Lower leg skin (tissue), 4 donors: ENCODE data around the gene OR2T34. TPM values are rescaled to one million over a fixed set of nuclear protein-coding genes. Genes with fewer than 3 reads are reported as not detected.
"Not testable (repeated sequence)": the region's sequence is repeated elsewhere in the genome, so short reads cannot be mapped to it uniquely, and the experiment has no call there.

Experiments used
- DNase-seq, 2 donors: peaks; one replicate each; pipeline ENCODE4 v3.0.0-alpha.2; 2019; ENCODE audit warnings: low spot score in 2 of 2
- H3K4me3 ChIP-seq: fragments of 200-600 bp; sonication (generic); 2 replicates; pipeline ENCODE4 v1.5.1; 2017; ENCODE audit warnings: mild to moderate bottlenecking, low read depth; ENCODE audit not compliant: poor library complexity, severe bottlenecking
- POLR2A ChIP-seq, 2 donors: fragments of 450-650 bp; IDR thresholded peaks; one replicate each; pipeline ENCODE4 v1.6.1; 2016 to 2017; ENCODE audit warnings: antibody characterized with exemption in 2 of 2, mild to moderate bottlenecking in 1 of 2, moderate library complexity in 1 of 2
- WGBS, 2 donors: methylation state at CpG; one replicate each; pipeline ENCODE4 v1.1.5; 2018; 5-methylcytosine and 5-hydroxymethylcytosine counted together
- intact Hi-C: fragments of 100-400 bp; cut with DNase I; formaldehyde crosslinking; loops from one replicate; pipeline ENCODE4 v1.15.0; 2023; ENCODE audit warnings: low total_unique reads
- total RNA-seq, 4 donors: library from RNA; depleted of rRNA; stranded (reverse); fragments of >200 nt; gene quantifications; one replicate each; pipeline ENCODE4 v1.1.0, GENCODE V29; 2016
- TF ChIP-seq, protein P1 (sequence below), 3 donors: fragments of 450-650 bp; IDR thresholded peaks; one replicate each; pipeline ENCODE4 v1.5.1; 2016; ENCODE audit warnings: antibody characterized with exemption in 3 of 3, mild to moderate bottlenecking in 3 of 3, moderate library complexity in 2 of 3

Gene OR2T34
- total RNA-seq, 4 donors from 2014 or later, result not detected

- DNase-seq, result no peak
- no peak for TF ChIP-seq POLR2A (IDR thresholded peaks at IDR 0.05)
- TF ChIP-seq, protein P1, sequence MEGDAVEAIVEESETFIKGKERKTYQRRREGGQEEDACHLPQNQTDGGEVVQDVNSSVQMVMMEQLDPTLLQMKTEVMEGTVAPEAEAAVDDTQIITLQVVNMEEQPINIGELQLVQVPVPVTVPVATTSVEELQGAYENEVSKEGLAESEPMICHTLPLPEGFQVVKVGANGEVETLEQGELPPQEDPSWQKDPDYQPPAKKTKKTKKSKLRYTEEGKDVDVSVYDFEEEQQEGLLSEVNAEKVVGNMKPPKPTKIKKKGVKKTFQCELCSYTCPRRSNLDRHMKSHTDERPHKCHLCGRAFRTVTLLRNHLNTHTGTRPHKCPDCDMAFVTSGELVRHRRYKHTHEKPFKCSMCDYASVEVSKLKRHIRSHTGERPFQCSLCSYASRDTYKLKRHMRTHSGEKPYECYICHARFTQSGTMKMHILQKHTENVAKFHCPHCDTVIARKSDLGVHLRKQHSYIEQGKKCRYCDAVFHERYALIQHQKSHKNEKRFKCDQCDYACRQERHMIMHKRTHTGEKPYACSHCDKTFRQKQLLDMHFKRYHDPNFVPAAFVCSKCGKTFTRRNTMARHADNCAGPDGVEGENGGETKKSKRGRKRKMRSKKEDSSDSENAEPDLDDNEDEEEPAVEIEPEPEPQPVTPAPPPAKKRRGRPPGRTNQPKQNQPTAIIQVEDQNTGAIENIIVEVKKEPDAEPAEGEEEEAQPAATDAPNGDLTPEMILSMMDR (IDR thresholded peaks at IDR 0.05), result no peak
- H3K4me3 ChIP-seq, result no peak overlapping the region
- 67 to 77% methylated on average over 1 of the region's 1 CpG for WGBS, 2 donors
- intact Hi-C loops, result no loop called here
Measured at GRCh38 chr1:248592655-248593054, 18.1 kb upstream of the OR2T34 start.

DNA sequence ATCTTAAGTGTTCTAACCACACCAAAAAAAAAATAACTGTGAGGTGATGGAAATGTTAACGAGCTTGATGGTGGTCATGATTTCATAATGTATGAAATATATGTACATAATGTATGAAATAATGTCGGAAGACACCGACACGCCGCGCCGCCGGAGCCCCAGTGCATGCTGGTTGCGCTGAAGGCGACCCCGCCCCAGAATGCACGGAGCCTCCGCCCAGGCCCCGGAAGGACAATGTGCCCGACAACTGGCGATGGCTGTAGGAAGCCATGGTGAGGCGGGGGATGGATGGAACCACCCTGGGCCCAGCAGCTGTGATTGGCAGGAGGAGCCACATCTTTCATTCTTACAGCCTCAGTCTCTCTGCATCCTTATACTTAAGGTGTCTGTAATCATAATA lies 15.5 kb upstream of the OR2T34 start:
- DNase-seq, result peak in 1 of 2 donors; percentile 79
- no peak for TF ChIP-seq POLR2A (IDR thresholded peaks at IDR 0.05)
- TF ChIP-seq, protein P1 (IDR thresholded peaks at IDR 0.05), result no peak
- intact Hi-C loops, result no loop called here
- H3K4me3 ChIP-seq, result no peak overlapping the region
- 89 to 93% methylated on average over 17 of the region's 17 CpGs for WGBS, 2 donors

GRCh38 chr1:248589334-248589733 lies 14.8 kb upstream of the OR2T34 start:
- intact Hi-C loops, result no loop called here
- TF ChIP-seq, protein P1 (IDR thresholded peaks at IDR 0.05), result no peak
- H3K4me3 ChIP-seq, result no peak overlapping the region
- no peak for DNase-seq
- 65 to 76% methylated on average over 3 of the region's 3 CpGs for WGBS, 2 donors

GRCh38 chr1:248585266-248585665 lies 10.7 kb upstream of the OR2T34 start:
- TF ChIP-seq POLR2A (IDR thresholded peaks at IDR 0.05), result no peak
- TF ChIP-seq, protein P1 (IDR thresholded peaks at IDR 0.05), result no peak
- intact Hi-C loops, result no loop called here
- no peak overlapping the region for H3K4me3 ChIP-seq
- DNase-seq, result no peak
- 73 to 86% methylated on average over 3 of the region's 3 CpGs for WGBS, 2 donors

- no peak for DNase-seq
- intact Hi-C loops, result no loop called here
- TF ChIP-seq, protein P1 (IDR thresholded peaks at IDR 0.05), result no peak
- TF ChIP-seq POLR2A (IDR thresholded peaks at IDR 0.05), result no peak
- H3K4me3 ChIP-seq, result no peak overlapping the region
- WGBS, 2 donors, result 80% methylated on average over 9 of the region's 9 CpGs
Measured at GRCh38 chr1:248576260-248576980, 1.9 kb upstream of the OR2T34 start.

DNA sequence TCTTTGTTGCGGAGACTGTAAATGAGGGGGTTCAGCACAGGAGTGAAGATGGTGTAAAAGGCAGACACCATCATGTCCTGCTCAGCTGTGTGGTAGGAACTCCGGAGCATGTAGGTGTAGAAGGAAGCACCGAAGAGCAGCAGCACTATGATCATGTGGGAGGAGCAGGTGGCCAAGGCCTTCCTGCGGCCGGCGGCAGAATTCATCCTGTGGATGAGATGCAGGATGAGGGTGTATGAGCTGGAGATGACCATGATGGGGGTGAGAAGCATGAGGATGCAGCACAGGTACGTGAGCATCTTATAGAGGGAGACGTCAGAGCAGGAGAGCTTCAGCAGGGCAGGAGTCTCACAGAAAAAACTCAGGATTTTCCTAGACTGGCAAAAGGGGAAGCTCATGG lies 701 bp downstream of the OR2T34 start:
- intact Hi-C loops, H3K4me3 ChIP-seq, DNase-seq: not testable (repeated sequence)
- WGBS, 2 donors, result 79 to 83% methylated on average over 6 of the region's 8 CpGs

- no CpG with 5 or more reads among the region's 1 CpG for WGBS, 2 donors
- intact Hi-C loops, DNase-seq, H3K4me3 ChIP-seq: not testable (repeated sequence)
Measured at GRCh38 chr1:248572049-248572448, 2.5 kb downstream of the OR2T34 start.

GRCh38 chr1:248570811-248571210 lies 3.7 kb downstream of the OR2T34 start:
- DNase-seq, intact Hi-C loops, H3K4me3 ChIP-seq: not testable (repeated sequence)
- 80 to 84% methylated on average over 3 of the region's 3 CpGs for WGBS, 2 donors

GRCh38 chr1:248569049-248569448 lies 5.5 kb downstream of the OR2T34 start:
- intact Hi-C loops, H3K4me3 ChIP-seq, DNase-seq: not testable (repeated sequence)
- WGBS, 2 donors, result 25 to 50% methylated on average over 2 of the region's 2 CpGs
